Measurements from ENCODE around the gene ARFRP1. TPM values are rescaled to one million over a fixed set of nuclear protein-coding genes. Genes with fewer than 3 reads are reported as not detected.

Gene ARFRP1
- total RNA-seq, 1 experiment from 2014 or later = 74.0 TPM

DNA sequence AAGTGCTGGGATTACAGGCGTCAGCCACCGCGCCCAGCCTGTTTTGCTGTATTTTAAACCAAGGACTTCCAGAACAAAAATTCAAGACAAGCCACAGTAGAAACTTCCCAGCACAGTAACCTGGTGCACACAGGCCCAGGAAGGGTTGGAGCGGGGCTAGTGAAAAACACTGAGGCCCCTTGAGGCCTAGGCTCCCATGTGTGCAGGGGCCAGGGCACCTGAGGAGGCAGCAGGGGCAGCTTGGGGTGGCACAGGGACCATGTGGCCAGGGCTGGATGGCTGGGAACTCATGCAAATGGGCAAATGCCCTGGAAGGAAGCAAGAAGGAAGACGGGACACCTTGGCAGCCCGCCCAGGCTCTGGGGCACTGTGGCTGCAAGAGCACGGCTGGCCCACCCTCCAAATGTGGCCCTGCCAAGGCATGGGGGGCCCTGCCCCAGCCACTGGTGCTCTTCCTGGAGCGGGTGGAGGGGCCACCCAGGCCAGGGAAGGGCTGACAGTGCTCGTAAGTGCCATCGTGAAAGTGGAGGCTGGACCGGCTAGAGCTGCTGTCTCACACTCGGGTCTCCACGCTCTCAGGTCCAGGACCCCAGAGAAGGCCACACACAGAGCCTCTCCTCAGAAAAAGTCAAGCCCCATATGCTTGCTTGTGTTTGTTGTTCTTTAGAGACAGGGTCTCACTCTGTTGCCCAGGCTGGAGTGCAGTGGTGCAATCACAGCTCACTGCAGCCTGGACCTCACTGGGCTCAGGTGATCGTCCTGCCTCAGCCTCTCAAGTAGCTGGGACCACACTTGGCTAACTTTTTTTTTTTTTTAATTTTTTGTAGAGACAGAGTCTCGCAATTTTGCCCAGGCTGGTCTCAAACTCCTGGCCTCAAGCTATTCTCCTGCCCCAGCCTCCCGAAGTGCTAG is 42.1 kb upstream of the ARFRP1 start:
- H3K9me3 Mint-ChIP-seq (ENCODE audit: low read depth, unreplicated experiment) = no peaks in the 10 kb centered on the region
- H3K27ac Mint-ChIP-seq (ENCODE audit: unreplicated experiment) = no peak overlapping the region
- H3K4me3 Mint-ChIP-seq (ENCODE audit: low read depth, unreplicated experiment) = no peak overlapping the region
- BruUV-seq (replicated peaks) = no TSS peak
- peaks cover 11% of the 10 kb centered on the region for H3K36me3 Mint-ChIP-seq (ENCODE audit: insufficient read depth, unreplicated experiment)
- TF ChIP-seq, protein P1, sequence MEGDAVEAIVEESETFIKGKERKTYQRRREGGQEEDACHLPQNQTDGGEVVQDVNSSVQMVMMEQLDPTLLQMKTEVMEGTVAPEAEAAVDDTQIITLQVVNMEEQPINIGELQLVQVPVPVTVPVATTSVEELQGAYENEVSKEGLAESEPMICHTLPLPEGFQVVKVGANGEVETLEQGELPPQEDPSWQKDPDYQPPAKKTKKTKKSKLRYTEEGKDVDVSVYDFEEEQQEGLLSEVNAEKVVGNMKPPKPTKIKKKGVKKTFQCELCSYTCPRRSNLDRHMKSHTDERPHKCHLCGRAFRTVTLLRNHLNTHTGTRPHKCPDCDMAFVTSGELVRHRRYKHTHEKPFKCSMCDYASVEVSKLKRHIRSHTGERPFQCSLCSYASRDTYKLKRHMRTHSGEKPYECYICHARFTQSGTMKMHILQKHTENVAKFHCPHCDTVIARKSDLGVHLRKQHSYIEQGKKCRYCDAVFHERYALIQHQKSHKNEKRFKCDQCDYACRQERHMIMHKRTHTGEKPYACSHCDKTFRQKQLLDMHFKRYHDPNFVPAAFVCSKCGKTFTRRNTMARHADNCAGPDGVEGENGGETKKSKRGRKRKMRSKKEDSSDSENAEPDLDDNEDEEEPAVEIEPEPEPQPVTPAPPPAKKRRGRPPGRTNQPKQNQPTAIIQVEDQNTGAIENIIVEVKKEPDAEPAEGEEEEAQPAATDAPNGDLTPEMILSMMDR (IDR thresholded peaks at IDR 0.05; ENCODE audit: unreplicated experiment) = no peak
- no peaks in the 10 kb centered on the region for H3K4me1 Mint-ChIP-seq (ENCODE audit: low read depth, unreplicated experiment)
- DNase-seq = no peak
- intact Hi-C loops (cut with micrococcal nuclease; ENCODE audit: unreplicated experiment) = no loop called here
- H3K27me3 Mint-ChIP-seq (ENCODE audit: unreplicated experiment) = peaks cover 5% of the 10 kb centered on the region
- CTCF ChIA-PET = interaction anchor here (1.3 kb wide), 1 partner anchor 8 kb away, joined by 3 read pairs; no protein-coding TSS in a partner anchor

DNA sequence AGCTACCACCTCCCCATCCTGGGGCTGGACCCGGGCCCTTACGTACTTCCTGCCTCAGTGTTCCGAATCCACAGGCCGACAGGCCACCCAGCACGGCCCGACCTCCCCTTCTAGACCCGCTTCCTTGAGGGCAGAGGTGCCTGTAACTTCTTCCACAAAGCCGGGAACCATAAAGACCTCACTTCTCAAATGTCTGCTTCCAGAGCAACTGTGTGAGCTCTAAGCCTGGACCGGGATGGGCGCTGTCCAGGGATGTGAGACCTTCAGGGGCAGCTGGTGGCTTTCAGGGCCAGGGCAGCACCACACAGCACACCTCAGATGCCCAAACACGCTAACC is 41.1 kb upstream of the ARFRP1 start:
- CTCF ChIA-PET = no interaction called here
- no peaks in the 10 kb centered on the region for H3K4me1 Mint-ChIP-seq (ENCODE audit: low read depth, unreplicated experiment)
- BruUV-seq (replicated peaks) = no TSS peak
- H3K36me3 Mint-ChIP-seq (ENCODE audit: insufficient read depth, unreplicated experiment) = peaks cover 18% of the 10 kb centered on the region
- H3K27me3 Mint-ChIP-seq (ENCODE audit: unreplicated experiment) = no peaks in the 10 kb centered on the region
- no peak for DNase-seq
- H3K27ac Mint-ChIP-seq (ENCODE audit: unreplicated experiment) = no peak overlapping the region
- H3K9me3 Mint-ChIP-seq (ENCODE audit: low read depth, unreplicated experiment) = no peaks in the 10 kb centered on the region
- no peak overlapping the region for H3K4me3 Mint-ChIP-seq (ENCODE audit: low read depth, unreplicated experiment)
- TF ChIP-seq, protein P1 (IDR thresholded peaks at IDR 0.05; ENCODE audit: unreplicated experiment) = no peak
- intact Hi-C loops (cut with micrococcal nuclease; ENCODE audit: unreplicated experiment) = no loop called here

GRCh38 chr20:63748070-63748933 is 40.5 kb upstream of the ARFRP1 start:
- H3K9me3 Mint-ChIP-seq (ENCODE audit: low read depth, unreplicated experiment) = no peaks in the 10 kb centered on the region
- H3K4me1 Mint-ChIP-seq (ENCODE audit: low read depth, unreplicated experiment) = no peaks in the 10 kb centered on the region
- BruUV-seq (replicated peaks) = no TSS peak
- CTCF ChIA-PET = no interaction called here
- TF ChIP-seq, protein P1 (IDR thresholded peaks at IDR 0.05; ENCODE audit: unreplicated experiment) = no peak
- no peak for DNase-seq
- no peaks in the 10 kb centered on the region for H3K27me3 Mint-ChIP-seq (ENCODE audit: unreplicated experiment)
- no peak overlapping the region for H3K4me3 Mint-ChIP-seq (ENCODE audit: low read depth, unreplicated experiment)
- intact Hi-C loops (cut with micrococcal nuclease; ENCODE audit: unreplicated experiment) = no loop called here
- no peak overlapping the region for H3K27ac Mint-ChIP-seq (ENCODE audit: unreplicated experiment)
- H3K36me3 Mint-ChIP-seq (ENCODE audit: insufficient read depth, unreplicated experiment) = peaks cover 24% of the 10 kb centered on the region

GRCh38 chr20:63747622-63748069 is 39.9 kb upstream of the ARFRP1 start:
- CTCF ChIA-PET = no interaction called here
- intact Hi-C loops (cut with micrococcal nuclease; ENCODE audit: unreplicated experiment) = no loop called here
- TF ChIP-seq, protein P1 (IDR thresholded peaks at IDR 0.05; ENCODE audit: unreplicated experiment) = no peak

More at GRCh38 chr20:63747622-63748069, 39.9 kb upstream of the ARFRP1 start:
- no peak overlapping the region for H3K4me3 Mint-ChIP-seq (ENCODE audit: low read depth, unreplicated experiment)
- no peak for DNase-seq
- H3K4me1 Mint-ChIP-seq (ENCODE audit: low read depth, unreplicated experiment) = no peaks in the 10 kb centered on the region
- H3K27me3 Mint-ChIP-seq (ENCODE audit: unreplicated experiment) = no peaks in the 10 kb centered on the region
- no peaks in the 10 kb centered on the region for H3K9me3 Mint-ChIP-seq (ENCODE audit: low read depth, unreplicated experiment)
- no peak overlapping the region for H3K27ac Mint-ChIP-seq (ENCODE audit: unreplicated experiment)
- H3K36me3 Mint-ChIP-seq (ENCODE audit: insufficient read depth, unreplicated experiment) = peaks cover 25% of the 10 kb centered on the region
- no TSS peak for BruUV-seq (replicated peaks)
